Stimulated activated CD4-positive, alpha-beta T cell treated with anti-CD3 and anti-CD28 coated beads, TNF-alpha, amount 100 ng/mL, for 4 hours (primary cell): Measurements from ENCODE around the gene SEPHS2.
"Not testable (repeated sequence)": the region's sequence is repeated elsewhere in the genome, so short reads cannot be mapped to it uniquely, and the experiment has no call there.

Source experiments
- DNase-seq, 3 experiments: peaks; one replicate each; pipeline ENCODE4 v3.0.0-alpha.2; 2020; ENCODE audit warnings: low read depth in 3 of 3

SEPHS2 gene

GRCh38 chr16:30398661-30399434 is 46.8 kb downstream of the SEPHS2 start:
- DNase-seq: no peak

- no peak for DNase-seq
These were observed 47.7 kb downstream of the SEPHS2 start for GRCh38 chr16:30397776-30398660.

- DNase-seq: no peak
These were observed 48.6 kb downstream of the SEPHS2 start for GRCh38 chr16:30397056-30397455.

GRCh38 chr16:30396627-30397026 is 49.0 kb downstream of the SEPHS2 start:
- not testable (repeated sequence) for DNase-seq

- DNase-seq: no peak
These were observed 49.6 kb downstream of the SEPHS2 start for GRCh38 chr16:30395992-30396585.

GRCh38 chr16:30395155-30395991 is 50.3 kb downstream of the SEPHS2 start, which contains the start of gene ZNF48:
ZNF48 (plus strand) TSS chr16:30395420; CDS start chr16:30395795, 375 bp downstream.
- DNase-seq: peak in 1 of 3 experiments; percentile 59

GRCh38 chr16:30394592-30395154 is 51.0 kb downstream of the SEPHS2 start:
- DNase-seq: no peak
